Measurements from ENCODE around the gene AADACL4. TPM values are rescaled to one million over a fixed set of nuclear protein-coding genes. Genes with fewer than 3 reads are reported as not detected.
A peak's percentile ranks its signal among the peaks of the same experiment; 100 is the strongest.

The AADACL4 gene
- total and polyA plus RNA-seq, 9 of the 15 experiments (the other 6 are each of a cell fraction or from before 2014, with no cell fraction given): not detected

DNA sequence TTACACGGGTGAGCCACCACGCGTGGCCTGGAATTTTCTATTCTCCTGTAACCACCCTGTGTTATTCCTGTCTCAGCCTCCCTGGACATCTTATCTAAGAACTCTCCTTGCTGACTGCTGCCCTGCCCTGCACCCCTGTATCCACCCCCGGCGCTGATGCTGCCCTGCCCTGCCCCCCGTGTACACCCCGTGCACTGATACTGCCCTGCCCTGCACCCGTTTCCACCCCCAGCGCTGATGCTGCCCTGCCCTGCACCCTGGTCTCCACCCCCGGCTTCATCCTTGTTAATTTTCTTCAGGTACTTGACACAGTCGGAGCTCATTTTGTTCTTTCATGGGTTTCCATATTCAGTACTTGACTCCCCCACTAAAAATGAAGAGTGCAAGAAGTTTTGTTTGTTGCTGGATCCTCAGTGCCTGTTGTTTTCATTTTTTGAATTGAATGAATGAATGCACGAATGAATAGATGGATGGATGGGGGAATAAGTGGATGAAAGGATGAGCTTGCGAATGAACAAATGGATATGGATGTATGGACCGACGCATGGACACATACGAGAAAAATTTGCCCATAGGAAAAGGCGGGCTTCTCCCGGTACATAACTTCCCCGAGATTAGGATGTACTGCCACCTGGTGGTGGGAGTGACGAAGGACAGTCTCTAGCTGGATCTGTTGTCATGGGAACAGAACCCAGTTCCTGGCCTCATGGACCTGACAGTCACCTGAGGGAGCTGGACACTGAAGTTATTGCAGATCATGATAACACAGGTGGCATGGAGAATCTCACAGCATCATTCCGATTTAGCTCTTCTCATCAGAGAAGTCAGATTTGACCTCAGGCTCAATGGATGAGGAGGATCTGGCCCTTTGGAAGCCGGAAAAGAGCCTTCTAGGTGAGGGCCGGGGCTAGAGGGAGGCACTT, 14.9 kb downstream of the AADACL4 start (continued):
- TF ChIP-seq, protein P1, sequence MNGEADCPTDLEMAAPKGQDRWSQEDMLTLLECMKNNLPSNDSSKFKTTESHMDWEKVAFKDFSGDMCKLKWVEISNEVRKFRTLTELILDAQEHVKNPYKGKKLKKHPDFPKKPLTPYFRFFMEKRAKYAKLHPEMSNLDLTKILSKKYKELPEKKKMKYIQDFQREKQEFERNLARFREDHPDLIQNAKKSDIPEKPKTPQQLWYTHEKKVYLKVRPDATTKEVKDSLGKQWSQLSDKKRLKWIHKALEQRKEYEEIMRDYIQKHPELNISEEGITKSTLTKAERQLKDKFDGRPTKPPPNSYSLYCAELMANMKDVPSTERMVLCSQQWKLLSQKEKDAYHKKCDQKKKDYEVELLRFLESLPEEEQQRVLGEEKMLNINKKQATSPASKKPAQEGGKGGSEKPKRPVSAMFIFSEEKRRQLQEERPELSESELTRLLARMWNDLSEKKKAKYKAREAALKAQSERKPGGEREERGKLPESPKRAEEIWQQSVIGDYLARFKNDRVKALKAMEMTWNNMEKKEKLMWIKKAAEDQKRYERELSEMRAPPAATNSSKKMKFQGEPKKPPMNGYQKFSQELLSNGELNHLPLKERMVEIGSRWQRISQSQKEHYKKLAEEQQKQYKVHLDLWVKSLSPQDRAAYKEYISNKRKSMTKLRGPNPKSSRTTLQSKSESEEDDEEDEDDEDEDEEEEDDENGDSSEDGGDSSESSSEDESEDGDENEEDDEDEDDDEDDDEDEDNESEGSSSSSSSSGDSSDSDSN (IDR thresholded peaks at IDR 0.05; ENCODE audit: borderline replicate concordance in 1 of 2, low read depth in 2 of 2, low read length in 2 of 2): no peak
- 0 out of 2 replicates have a peak, but pooled peaks have one; percentile 27 for TF ChIP-seq ZKSCAN8 (CRISPR knock-in tag; IDR thresholded peaks at IDR 0.05)
- TF ChIP-seq HDAC1 (IDR thresholded peaks at IDR 0.05): no peak
- peak; percentile 11; the same call in 1 of the 2 replicates for TF ChIP-seq MTA1 (IDR thresholded peaks at IDR 0.05; ENCODE audit: borderline replicate concordance)
- TF ChIP-seq ZBTB1 (CRISPR knock-in tag; IDR thresholded peaks at IDR 0.05; ENCODE audit: borderline replicate concordance, low read depth): peak; percentile 4; the same call in 1 of the 2 replicates
- TF ChIP-seq REST (IDR thresholded peaks at IDR 0.05; ENCODE audit: borderline replicate concordance): peak; percentile 85
- no peak for TF ChIP-seq REST (CRISPR knock-in tag; IDR thresholded peaks at IDR 0.05; ENCODE audit: low read depth)
- TF ChIP-seq NR1H2 (CRISPR knock-in tag; IDR thresholded peaks at IDR 0.05): no peak
- TF ChIP-seq RCOR1 (IDR thresholded peaks at IDR 0.05; ENCODE audit: borderline replicate concordance in 1 of 2, low read depth in 2 of 2, low read length in 2 of 2): peak in 1 of 2 experiments; percentile 90; a peak in 3 of 4 replicates
- 0 out of 4 replicates have a peak, but pooled peaks of 1 of the 2 experiments have one; percentile 43 for TF ChIP-seq TBL1XR1 (IDR thresholded peaks at IDR 0.05; ENCODE audit: low read length in 2 of 2)
- 0 out of 2 replicates have a peak, but pooled peaks have one; percentile 30 for TF ChIP-seq HDAC2 (IDR thresholded peaks at IDR 0.05)
- TF ChIP-seq ESRRA (IDR thresholded peaks at IDR 0.05; ENCODE audit: borderline replicate concordance, low read depth): no peak; the same call in 1 of the 2 replicates
- no peak for TF ChIP-seq RFX7 (CRISPR knock-in tag; IDR thresholded peaks at IDR 0.05)
- TF ChIP-seq RBM17 (IDR thresholded peaks at IDR 0.05; ENCODE audit: borderline replicate concordance, low read depth, low read length): no peak
- peak; percentile 94 for TF ChIP-seq TRIM28 (IDR thresholded peaks at IDR 0.05)

Data from K562 (cell line).